ENCODE results near the gene PIPOX.

PIPOX gene

DNA sequence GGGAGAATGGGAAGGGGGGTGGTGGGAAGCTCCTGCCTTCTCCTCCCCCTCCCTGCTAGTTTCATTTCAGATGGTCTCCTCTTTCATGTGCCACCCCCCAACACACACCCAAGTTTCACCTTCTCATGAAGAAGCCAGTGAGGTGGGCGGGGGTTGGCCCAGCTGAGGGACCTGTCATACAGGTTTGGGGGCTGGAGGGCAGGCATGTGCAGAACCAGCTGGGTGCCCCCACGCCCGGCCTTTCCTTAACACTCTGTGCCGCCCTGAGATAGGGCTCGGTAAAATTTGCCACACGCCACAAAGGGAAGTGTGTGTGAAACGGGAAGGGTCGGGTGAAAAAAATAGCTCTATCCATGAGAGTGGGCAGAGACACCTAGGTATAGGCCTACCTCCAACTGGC, 57.4 kb downstream of the PIPOX start:
- no peak for ATAC-seq

DNA sequence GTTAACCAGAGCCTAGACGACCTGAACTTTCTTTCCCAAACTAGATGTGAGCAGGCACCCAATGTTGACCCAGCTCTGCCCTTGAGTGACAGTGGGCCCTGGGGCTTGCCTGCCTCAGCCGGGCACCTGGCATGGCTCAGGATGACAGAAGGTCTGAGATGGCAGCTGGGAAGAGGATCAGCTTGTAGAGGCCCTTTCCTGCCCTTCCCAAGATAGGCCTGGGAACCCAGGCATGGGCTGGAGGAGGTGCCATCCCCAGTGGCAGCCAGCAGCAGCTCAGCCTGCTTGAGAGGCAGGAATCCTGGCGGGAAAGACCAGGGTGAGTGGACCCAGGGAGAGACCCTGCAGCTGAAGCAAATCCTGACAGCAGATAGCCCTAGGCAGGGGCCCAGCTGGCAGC, 59.1 kb downstream of the PIPOX start:
- no peak for ATAC-seq

More for the DNA sequence above, 57.4 kb downstream of the PIPOX start:
- DNase-seq: no peak

DNA sequence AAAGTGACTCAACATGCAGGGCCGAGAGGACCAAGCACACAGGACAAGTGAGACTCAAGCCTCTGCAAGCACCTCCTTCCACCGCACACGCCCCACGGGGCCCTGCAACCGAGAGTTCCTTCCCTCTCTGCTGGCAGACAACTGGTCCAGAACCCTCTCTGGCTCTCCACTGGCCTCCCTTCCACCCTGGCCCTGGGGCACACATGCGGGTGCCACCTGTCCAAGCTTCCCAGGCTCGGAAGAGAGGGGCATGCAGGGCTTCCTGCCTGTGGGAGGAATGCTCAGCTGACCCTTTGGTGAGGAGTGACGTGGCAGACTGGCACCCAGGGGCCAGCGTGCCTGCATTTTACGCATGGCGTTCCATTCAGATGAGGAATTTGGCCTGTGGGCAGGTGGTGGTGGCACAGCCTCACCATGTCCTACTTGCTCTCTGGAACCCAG, 59.8 kb downstream of the PIPOX start:
- no peak for ATAC-seq
- no peak for DNase-seq

More for the DNA sequence above, 59.1 kb downstream of the PIPOX start:
- no peak for DNase-seq

DNA sequence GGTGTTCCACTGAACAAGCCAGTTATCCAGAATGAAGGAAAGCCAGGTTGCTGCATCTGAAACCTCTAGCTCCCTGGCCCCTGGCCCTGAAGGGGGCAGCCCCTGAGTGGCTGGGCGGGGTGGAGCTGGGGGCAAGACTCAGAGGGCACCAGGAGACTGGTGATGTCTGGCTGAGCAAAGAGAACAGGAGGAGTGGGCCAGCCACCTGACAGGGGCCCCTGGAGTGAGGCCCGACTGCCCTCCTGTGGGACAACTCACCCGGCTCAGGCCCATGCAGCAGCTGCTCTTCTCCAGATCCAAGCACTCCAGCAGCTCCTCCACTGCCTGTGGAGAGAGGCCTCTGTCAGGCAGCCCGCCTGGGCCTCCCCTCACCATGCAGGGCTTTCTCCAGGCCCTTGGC, 60.4 kb downstream of the PIPOX start:
- no peak for DNase-seq
- no peak for ATAC-seq

Measured in stimulated activated naive CD8-positive, alpha-beta T cell treated with anti-CD3 and anti-CD28 coated beads, Interleukin-15, Interleukin-2, amounts not matched to agents 100 U/mL and 50 U/mL, for 24 hours (primary cell).